ENCODE results near the gene E4F1.
"Not testable (repeated sequence)": the region's sequence is repeated elsewhere in the genome, so short reads cannot be mapped to it uniquely, and the experiment has no call there.

The E4F1 gene

GRCh38 chr16:2190002-2190658, 33.3 kb upstream of the E4F1 start:
- DNase-seq (ENCODE audit: low read depth): no peak

GRCh38 chr16:2190659-2191445, 32.5 kb upstream of the E4F1 start:
- no peak for DNase-seq (ENCODE audit: low read depth)

DNA sequence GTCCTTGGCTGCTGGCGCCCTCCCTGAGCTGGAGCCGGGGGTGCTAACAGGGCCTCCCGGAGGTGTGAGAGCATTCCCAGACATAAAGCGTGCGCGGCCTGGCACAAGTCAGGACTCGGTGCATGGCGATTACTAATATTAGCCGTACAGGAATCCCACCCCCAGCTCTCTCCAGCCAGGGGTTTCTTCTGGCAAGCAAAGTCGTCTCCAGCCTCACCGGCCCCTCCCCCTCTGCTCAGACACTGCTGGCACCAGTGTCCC, 32.0 kb upstream of the E4F1 start:
- DNase-seq (ENCODE audit: low read depth): no peak

- no peak for DNase-seq (ENCODE audit: low read depth)
These were observed 29.1 kb upstream of the E4F1 start for GRCh38 chr16:2194166-2194834.

GRCh38 chr16:2194852-2195321, 28.5 kb upstream of the E4F1 start:
- no peak for DNase-seq (ENCODE audit: low read depth)

- no peak for DNase-seq (ENCODE audit: low read depth)
These were observed 27.8 kb upstream of the E4F1 start for GRCh38 chr16:2195322-2196161.

DNA sequence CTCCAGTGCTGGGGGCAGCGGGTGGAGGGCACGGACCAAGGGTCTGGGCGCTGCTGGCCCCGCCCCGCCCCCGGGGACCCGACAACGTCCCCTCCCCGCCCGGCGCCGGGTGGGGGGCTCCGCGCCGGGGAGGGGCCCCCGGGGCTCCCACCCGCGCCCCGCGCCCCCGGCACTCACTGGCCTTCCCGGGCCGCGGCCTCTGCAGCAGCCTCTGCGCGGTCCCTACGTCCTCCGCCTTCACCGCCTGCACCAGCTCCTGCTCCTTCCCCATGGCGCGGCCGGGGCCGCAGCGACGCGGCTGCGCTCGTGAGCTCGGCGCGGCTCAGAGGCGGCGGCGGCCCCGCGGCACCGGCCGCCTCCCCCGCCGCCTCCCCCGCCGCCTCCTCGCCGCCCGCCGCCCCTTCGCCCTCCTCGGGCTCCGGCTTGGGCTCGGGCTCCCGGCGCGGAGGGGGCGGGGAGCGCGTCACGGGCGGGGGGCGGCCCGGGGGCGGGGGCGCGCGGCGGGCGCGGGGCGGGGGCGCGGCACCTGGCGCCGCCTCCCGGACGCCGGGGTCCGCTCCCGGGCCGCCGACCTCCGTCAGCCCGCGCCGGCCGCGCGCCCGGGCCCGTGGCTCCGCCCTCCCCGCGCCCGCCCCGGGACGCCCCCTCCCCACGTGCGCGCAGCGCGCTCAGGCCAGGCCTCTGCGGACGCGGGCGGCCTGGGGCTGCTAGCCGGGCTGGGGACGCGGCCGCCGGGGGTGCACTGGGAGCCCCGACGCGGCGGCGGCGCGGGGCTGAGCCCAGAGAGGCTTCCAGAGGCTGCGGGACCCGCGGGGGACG, 27.0 kb upstream of the E4F1 start, which contains the start of gene CASKIN1:
TSS of gene CASKIN1 (minus strand) at position 444 of the 819 bp plus-strand sequence. CDS start at position 271, 173 bp downstream.
- no peak for DNase-seq (ENCODE audit: low read depth)

DNA sequence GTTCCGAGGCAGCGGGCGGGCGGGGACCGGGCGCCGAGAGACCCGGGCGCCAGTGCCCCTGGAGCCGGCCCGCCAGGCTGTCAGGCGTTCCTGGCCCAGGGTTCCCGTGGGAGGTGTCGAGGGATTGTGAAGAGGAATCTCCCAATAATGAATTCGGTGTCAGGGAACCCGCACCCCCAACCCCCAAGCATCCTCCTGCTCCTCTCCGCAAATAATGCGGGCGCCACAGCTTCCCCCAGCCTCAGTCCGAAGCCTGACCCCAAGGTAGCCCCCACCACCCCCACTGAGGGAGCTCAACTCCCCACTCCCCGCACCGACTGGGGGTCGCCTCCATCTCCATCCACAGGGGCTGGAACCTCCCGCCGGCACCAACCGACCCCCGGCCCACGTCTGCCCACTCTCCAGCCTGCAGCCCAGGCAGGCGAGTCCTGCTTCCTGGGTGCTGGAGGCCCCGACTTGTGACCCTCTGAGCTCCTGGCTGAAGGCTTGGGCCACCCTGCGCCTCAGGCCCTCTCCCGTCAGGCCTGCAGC, 26.3 kb upstream of the E4F1 start:
- DNase-seq (ENCODE audit: low read depth): no peak

DNA sequence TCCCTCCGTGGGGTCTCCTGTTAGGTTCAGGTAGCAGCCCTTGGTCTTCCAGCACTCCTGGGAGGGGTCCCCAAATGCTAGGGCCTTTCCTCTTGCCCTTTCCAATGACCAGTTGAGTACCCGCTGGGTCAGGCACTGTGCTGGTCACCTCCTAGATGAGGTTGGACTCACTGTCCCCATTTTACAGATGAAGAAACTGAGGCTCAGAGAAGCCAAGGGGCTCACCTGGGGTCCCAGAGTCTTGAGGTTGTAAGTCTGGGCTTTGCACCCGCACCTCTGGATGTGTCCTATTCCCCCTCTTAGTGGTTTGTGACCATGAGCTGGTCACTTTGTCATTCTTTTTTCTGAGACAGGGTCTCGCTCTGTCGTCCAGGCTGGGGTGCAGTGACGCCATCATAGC, 25.6 kb upstream of the E4F1 start:
- DNase-seq (ENCODE audit: low read depth): no peak

DNA sequence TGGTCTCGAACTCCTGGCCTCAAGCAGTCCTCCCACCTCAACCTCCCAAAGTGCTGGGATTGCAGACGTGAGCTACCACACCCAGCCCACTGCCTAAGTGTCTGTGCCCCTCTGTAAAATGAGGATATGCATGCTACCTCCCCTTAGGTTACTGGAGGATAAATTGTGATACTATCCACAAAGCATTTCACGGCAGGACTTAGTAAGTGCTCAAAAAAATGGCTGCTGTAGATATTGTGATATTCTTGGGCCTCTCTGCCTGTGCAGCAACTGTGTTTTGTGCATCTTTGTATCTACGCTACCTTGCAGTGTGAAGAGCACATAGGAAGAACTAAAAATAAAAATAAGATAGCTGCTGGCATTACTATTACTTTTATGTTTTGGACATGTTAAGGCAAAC, 25.1 kb upstream of the E4F1 start:
- no peak for DNase-seq (ENCODE audit: low read depth)

GRCh38 chr16:2199095-2199494, 24.3 kb upstream of the E4F1 start:
- DNase-seq (ENCODE audit: low read depth): no peak

GRCh38 chr16:2199621-2200139, 23.7 kb upstream of the E4F1 start:
- DNase-seq (ENCODE audit: low read depth): no peak

DNA sequence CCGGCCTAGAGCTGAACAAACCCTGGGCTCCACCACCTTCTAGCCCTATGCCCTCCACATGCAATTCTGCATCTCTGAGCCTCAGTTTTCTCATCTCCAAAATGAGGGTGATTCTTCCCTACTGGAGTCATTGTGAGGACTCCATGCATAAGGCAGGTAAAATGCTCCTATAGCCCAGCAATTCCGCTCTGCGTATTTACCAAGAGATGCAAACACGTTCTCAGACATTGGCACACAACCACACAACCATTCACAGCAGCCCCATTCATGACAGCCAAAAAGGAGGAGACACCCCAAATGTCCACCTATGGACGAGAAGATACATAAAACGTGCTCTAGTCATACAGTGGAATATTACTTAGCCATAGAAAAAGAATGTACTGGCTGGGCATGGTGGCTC, 23.1 kb upstream of the E4F1 start:
- no peak for DNase-seq (ENCODE audit: low read depth)

DNA sequence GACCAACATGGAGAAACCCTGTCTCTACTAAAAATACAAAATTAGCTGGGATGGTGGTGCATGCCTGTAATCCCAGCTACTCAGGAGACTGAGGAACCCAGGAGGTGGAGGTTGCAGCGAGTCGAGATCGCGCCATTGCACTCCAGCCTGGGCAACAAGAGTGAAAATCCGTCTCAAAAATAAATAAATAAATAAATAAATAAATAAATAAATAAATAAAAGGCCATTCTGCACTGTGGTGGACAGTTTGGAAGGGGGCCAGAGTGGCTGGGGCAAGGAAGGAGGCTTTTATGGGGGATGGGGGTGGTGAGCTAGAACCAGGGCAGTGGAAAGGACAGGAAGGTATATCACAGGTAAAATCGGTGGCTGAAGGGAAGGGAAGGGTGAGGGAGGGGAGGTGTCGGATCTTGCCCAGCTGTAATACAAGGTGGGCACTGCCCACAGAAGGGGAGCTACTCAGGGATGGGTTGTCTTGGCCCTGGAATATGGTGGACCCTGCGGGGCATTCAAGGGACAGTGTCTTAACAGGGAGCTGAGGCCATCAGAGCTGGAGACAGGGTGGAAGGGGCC, 20.2 kb upstream of the E4F1 start:
- not testable (repeated sequence) for DNase-seq (ENCODE audit: low read depth)

- no peak for DNase-seq (ENCODE audit: low read depth)
These were observed 18.8 kb upstream of the E4F1 start for GRCh38 chr16:2204416-2205103.

DNA sequence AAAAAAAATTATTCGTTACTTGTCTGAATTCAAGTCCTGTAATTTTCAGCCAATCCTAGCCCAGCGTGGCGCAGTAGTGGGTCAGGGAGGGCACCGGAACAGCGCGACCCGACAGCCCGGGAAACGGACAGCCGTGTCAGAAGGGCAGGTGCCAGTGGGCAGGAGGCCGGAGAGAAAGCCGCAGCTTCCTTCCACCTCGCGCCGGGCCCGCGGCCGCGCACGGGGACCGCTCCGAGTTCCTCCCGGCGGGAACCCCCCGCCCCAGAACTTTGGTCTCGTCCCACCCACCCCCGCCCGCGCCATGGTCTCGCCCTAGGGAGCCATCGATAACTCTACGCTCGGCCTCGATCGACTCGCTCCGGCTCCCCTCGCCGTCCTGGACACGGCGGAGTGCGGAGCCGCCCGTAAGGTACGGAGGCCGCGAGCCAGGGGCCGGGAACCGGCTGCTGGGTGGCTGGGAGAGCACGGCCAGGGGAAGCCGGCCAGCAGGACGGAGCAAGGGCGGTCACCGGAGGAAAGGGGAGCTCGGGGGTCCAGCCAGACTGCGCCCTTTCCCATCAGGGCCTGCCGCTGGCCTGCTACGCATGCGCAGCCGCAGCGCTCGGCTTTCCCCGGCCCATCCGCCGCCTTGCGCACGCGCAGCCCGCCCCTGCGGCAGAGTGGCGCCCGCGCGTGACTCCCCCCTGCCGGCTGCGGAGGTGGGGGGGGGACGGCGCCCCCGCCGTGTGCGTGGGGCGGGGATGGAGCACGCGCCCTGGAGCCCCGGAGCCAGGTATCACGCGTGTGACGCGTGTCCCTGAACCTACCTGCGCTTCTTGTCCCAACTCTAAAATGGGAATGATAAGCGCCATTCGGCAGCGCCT, 18.1 kb upstream of the E4F1 start, which contains the start of gene MLST8:
TSS of gene MLST8 (plus strand) at position 351 of the 863 bp plus-strand sequence. CDS start 632 bp downstream, outside the sequence.
- DNase-seq (ENCODE audit: low read depth): peak; percentile 69

DNA sequence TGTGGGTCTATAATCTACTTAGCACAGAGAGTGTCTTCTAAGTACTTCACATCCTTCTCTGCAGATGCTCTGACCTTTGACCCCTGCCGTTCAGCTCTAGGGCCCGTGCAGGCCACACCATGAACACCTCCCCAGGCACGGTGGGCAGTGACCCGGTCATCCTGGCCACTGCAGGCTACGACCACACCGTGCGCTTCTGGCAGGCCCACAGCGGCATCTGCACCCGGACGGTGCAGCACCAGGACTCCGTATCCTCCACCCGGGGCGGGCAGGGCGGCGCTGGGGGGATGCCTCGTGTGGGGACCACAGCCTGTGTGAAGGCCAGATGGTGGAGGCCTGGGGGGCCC, 17.5 kb upstream of the E4F1 start:
- DNase-seq (ENCODE audit: low read depth): peak; percentile 20

DNA sequence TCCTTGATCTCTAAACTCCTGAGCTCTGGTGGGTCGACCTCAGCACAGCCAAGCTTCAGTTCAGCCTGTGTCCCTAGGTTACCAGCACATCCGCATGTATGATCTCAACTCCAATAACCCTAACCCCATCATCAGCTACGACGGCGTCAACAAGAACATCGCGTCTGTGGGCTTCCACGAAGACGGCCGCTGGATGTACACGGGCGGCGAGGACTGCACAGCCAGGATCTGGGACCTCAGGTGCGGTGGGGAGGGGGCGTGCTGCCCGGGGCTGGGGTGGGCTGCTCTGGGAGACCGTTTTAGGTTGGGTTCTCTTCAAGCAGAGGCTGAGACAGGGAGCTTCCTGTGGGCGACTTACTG, 17.0 kb upstream of the E4F1 start:
- DNase-seq (ENCODE audit: low read depth): no peak

Data from HS-27A (cell line).